GM20431 (cell line): ENCODE data around the gene GCFC2.
"Not testable (repeated sequence)": the region's sequence is repeated elsewhere in the genome, so short reads cannot be mapped to it uniquely, and the experiment has no call there.

Source experiments
- in situ Hi-C: fragments of 300-500 bp; cut with MseI, MboI; formaldehyde crosslinking; loops from one replicate; pipeline ENCODE4 v1.15.0; 2020; ENCODE audit warnings: low sequenced_read_pairs; ENCODE audit not compliant: unreplicated experiment

Gene GCFC2

DNA sequence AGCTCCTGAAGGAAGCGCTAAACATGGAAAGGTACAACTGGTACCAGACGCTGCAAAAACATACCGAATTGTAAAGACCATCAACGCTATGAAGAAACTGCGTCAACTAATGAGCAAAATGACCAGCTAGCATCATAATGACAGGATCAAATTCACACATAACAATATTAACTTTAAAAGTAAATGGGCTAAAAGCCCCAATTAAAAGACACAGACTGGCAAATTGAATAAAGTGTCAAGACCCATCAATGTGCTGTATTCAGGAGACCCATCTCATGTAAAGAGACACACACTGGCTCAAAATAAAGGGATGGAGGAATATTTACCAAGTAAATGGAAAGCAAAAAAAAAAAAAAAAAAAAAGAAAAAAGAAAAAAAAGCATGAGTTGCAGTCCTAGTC is 27.3 kb downstream of the GCFC2 start:
- in situ Hi-C loops = not testable (repeated sequence)

DNA sequence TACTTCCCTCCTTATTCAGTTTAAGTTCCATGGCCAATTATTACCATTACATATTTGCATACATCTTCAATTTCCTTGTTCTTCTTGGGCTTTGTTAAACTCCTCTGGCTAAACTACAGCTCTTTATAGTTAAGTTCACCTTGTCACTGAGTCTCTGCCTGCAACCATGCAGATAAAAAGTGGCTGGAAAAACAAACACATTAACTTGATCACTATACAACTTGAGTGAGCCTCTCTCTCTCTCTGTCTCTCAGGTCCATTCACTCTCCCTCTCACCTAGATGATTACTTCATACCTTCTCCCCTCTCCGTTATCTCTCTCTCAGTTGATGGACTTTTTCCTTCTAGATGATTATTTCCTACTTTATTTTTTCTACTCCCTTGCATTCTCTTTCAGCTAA is 30.3 kb downstream of the GCFC2 start:
- in situ Hi-C loops = no loop called here

DNA sequence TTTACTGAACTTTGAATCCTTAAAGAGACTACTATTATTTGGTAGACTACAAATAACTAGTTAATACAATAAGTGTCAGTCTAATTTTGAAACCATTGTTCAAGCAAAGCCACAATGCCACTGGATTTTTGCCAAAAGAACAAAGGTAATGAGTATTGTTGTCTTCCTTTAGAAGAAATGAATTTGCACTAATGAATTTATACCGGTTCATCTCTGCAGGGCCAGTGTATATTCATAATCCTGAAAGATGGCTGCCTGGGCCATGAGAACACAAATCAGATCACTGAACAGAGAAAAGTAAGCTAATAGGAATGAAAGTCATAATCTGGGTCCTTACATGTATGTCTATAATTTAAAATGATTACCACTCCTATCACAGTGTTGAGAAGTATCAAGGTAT is 31.2 kb downstream of the GCFC2 start:
- in situ Hi-C loops = no loop called here

DNA sequence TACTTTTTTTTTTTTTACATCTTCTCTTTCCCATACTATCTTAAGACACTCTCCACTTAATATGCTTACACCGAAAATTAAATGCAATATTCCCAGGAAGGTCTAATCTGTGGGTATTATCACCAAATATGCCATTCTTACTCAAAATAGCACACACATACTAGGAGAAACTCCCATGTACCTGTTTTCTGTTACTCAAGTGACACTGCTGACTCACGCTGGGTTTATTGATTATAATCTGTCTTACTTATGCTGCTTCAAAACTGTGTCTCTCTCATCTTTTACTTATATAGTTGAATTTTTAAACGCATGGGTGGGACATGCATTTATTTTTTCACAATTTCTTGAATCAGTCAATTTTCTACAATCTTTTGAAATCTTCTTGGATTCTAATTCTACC is 34.3 kb downstream of the GCFC2 start:
- in situ Hi-C loops = no loop called here

DNA sequence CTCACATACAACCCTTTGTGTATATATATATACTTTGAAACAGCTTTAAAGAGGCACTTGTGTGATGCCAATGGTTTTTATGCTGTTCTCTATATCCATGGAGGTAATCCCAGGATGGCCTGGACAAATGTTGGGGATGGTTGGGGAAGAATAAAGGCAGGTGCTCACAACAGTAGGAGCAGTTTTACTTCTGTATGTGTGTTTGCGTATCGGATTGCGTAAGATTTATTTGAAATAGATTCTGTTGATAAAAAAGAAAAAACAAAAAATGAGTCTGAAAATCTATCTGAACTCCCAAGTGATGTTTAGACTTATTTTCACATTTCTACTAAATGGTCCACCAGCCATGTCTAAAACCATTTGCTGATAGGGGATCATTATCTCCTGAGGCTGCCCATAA is 34.8 kb downstream of the GCFC2 start:
- in situ Hi-C loops = no loop called here

DNA sequence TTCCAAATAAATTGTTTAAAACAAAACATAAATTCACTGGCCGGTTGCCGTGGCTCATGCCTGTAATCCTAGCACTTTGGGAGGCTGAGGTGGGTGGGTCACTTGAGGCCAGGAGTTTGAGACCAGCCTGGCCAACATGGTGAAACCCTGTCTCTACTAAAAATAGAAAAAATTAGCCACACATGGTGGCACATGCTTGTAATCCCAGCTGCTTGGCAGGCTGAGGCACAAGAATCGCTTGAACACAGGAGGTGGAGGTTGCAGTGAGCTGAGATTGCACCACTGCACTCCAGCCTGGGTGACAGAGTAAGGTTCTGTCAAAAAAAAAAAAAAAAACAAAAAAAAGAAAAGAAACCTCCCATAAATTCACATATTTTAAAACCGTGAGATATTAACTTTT is 35.3 kb downstream of the GCFC2 start:
- in situ Hi-C loops = not testable (repeated sequence)

DNA sequence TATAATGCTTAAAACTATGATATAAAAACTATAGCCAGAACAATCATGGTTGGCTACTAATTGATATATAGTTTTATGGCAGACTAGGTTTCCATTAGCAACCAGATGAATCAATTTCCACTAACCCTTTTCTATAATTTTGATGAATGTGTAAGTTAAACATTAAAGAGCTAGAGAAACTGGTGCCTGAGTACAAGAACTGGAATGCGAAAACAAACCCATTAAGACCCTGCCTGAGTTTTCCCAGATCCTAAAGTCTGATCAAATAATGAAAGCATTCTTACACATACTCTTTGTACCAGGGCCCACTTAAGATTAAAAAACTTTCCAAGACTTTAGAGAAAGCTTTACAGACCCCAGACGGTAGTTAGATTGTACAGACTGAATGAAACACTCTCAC is 42.8 kb downstream of the GCFC2 start:
- in situ Hi-C loops = no loop called here

DNA sequence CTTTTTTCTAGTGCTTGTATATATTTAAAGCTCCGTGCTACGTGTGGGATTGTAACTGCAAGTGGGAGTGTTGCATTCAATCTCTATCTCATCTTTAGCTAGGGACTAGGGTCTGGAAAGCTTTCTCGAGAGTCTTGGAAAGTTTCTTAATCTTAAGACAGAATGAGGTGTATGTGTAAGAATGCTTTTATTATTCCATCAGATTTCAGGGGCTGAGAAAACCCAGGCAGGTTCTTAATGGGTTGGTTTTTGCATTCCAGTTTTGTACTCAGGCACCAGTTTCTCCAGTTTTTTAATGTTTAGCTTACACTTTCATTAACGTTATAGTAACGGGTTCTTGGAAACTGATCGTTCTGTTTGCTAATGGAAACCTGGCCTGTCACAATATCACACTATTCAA is 43.8 kb downstream of the GCFC2 start:
- in situ Hi-C loops = no loop called here

DNA sequence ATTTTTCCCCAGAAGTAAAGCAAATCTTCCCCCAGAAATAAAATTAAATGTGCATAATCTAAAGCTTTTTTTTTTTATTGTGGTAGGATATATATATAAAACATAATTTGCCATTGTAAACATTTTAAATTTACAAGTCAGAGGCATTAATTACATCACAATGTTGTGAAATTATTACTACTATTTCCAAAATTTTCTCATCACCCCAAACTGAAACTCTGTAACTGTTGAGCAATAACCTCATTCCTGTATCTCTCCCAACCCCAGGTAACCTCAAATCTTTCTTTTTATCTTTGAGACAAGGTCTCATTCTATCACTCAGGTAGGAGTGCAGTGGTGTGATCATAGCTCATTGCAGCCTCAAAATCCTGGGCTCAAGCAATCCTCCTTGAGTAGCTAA is 52.9 kb downstream of the GCFC2 start:
- in situ Hi-C loops = no loop called here

DNA sequence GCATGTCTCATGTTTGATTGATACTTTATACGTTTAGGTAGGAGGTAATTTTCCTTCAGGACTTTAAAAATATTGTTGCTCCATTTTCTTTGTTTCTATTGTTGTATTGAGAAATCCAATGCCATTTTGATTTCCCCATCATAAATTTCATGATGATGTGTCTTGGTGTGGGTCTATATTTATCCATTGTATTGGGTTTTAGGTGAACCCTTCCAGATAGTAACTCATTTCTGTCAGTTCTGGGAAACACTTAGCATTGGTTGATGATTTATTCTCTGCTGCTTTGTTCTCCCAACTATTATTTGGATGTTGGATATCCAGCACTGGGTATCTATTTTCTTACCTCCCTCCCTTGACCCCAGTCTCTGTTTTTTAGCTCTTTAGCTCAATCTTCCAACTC is 54.2 kb downstream of the GCFC2 start:
- in situ Hi-C loops = no loop called here

DNA sequence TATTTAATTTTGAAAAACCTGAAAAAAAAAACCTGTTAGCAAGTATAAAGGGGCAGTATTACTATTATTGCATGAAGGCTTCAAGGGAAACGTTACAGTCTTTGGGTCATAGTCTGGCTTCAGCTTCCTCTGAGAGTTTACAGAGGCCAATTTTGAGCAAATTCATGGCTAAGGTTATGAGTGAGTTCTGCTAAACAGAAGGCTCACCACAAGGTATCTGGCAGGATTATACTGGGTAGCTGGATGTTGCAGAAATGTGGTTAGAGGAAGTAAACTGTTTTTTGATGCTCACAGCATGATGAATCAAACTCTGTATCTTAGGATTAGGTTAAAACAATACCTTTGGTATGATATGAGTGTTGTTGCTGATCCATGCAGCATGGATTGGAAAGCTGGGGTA is 54.9 kb downstream of the GCFC2 start:
- in situ Hi-C loops = no loop called here

DNA sequence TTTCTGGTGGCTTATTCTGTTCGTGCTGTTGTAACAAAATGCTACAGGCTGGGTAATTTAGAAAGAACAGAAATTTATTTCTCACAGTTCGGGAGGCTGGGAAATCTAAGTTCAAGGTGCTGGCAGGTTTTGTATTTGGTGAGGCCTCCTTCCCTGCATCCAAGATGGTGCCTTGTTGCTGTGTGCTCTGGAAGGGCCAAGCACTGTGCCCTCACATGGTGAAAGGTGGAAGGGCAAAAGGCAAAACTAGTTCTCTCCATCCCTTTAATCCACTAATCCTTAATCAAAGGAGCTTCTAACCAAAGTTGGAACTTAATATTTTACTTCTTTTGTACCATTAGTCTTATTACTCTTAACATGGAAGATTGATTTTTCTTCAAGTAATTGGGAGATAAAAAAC is 56.7 kb downstream of the GCFC2 start:
- in situ Hi-C loops = no loop called here

DNA sequence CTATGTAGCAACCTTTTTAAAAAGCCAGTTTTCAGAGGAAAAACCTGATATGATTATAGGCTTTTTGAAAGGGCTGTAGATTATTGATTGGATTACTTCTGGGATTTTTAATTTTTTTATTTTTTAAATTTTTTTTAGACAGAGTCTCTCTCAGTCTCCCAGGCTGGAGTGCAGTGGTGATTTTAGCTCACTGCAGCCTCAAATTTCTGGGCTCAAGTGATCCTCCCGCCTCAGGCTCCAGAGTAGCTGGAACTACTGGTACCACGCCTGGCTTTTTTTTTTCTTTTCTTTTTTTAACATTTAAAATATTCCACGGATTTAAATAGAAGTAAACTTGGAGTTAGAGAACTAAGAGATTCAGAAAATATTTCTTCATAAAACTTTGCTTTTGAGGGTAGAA is 62.9 kb downstream of the GCFC2 start:
- in situ Hi-C loops = no loop called here

DNA sequence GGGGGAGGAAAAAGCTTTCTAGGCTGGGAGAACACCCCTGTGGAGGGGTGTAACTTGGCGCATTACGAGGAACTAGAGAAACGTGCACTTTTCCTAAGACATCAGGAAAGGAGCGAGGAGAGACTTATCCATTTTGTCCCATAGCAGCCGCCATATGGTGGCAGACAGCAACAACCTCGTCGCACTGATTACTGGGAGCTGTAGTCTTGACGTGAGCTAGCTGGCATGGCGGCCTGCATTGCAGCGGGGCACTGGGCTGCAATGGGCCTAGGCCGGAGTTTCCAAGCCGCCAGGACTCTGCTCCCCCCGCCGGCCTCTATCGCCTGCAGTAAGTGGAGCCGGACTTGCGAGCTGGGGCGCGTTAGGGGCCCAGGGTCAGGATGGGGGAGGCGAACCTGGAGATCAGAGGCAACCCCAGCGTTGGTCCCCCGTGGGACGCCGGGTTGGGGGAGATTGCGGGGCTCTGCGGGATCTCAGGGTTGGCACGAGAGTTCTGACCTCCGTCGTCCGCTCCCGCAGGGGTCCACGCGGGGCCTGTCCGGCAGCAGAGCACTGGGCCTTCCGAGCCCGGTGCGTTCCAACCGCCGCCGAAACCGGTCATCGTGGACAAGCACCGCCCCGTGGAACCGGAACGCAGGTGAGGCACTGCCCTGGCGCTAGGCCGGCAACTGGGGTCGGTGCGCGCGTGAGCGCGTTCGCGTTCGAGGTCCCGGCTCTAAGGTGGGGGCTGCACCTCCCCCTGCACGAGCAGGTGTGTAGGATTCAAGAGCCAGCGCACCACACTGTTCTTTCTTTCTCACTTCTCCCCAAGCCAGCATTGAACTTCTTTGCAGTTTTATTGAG is 63.9 kb downstream of the GCFC2 start, which contains the start of gene MRPL19:
MRPL19 (plus strand) TSS at position 201 of the 843 bp plus-strand sequence; CDS start at position 226, 25 bp downstream.
- in situ Hi-C loops = no loop called here

DNA sequence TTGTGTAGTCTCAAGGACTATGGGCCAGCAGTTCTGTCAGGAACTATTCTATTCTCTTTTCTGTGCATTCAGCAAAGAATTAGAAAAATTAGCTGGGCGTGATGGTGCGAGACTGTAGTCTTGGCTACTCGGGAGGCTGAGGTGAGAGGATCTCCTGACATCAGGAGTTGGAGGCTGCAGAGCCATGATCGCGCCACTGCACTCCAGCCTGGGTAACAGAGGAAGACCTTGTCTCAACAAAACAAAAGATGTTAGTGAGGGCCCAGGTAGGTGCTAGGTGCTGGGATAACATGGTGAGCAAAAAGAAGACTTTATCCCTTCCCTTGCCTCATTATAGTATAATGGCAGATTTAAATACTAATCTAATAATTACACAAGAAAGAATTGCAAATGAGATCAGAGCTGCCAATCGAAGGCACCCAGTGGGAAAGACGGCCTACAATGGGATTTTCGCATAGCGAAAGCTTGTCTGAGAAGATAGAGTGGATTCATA is 64.6 kb downstream of the GCFC2 start:
- in situ Hi-C loops = no loop called here

DNA sequence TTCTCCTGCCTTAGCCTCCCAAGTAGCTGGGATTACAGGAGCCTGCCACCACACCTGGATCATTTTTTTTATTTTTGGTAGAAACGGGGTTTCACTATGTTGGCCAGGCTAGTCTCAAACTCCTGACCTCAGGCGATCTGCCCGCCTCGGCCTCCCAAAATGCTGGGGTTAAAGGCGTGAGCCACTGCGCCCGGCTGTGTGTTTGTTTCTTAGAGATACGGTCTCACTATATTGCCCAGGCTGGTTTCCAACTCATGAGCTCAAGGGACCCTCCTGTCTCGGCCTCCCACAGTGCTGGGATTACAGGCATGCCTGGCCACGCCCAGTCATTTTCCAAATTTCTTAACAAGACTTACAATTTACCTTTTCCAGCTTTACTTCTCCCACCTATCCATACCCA is 65.1 kb downstream of the GCFC2 start:
- in situ Hi-C loops = no loop called here

DNA sequence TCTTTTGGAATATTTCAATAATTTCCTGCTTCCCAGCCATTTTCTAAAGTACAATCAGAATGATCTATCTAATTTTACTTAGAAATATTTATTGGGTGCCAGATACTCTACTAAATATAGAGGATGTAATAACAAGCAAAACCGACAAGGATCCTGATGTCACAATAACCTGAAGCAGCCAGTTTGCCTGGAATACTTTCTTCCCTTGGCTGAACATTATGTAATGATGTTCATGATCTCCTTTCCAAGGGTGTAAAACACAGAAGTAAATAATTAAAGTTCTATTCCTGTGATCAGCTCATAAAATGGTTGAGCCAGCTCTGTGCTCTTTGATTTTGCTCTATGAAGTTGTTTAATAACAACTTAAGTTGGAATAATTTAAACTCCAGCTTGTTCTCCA is 66.7 kb downstream of the GCFC2 start:
- in situ Hi-C loops = no loop called here

DNA sequence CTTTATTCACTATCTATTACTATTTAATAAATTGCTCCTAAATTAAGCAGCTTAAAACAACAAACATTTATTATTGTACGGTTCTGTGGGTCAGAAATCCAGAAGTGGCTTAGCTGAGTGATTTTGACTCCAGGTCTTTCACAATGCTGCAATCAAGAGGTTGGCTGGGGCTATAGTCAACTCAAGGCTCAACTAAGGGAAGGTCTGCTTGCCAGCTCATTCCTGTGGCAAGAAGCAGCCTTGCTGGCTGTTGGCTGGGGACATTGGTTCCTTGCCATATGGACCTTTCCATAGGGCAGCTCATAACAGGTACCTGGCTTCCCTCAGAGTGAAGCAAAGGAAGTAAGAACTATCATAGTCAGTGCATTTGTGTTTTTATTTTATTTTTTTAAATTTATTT is 69.1 kb downstream of the GCFC2 start:
- in situ Hi-C loops = no loop called here

DNA sequence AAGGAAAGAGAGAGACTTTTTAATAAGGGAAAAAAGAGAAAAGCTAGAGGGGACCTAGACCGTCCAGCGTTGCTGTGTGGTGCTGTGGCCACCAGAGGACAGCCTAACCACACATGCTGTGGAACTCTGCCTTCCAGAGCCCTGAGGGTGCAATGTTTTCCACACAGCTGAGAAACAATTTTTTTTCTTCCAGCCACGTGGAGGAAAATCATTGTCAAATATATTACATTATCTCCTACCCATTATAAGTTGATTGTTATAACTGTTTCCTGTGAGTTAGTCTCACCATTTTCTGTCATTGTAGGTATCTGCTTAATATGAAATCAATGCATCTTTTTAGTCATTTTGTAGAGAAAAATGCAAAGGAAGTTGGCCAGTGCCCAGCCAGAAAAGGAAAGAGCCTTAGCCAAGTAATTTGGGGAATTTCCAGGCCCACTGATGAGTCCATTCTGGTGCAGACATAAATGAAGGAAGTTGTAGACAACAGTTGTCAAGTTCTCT is 70.0 kb downstream of the GCFC2 start:
- in situ Hi-C loops = no loop called here

DNA sequence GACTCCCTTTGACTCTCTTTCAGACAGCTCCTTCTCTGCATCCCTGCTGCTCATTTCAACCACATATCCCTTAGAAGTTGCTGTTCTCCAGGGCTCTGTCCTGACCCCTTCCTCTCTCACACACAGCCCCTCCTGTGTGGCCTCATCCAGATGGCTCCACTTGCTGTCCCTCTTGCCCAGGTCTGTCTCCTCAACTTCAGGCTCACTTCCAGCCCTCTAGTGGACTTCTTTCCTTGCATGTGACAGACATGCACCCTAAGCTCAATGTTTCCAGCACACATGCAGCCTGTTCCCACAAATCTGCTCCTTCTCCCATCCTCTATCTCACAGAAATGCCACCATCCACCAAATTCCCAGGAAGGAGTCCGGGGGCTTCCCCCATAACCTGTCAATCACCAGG is 73.1 kb downstream of the GCFC2 start:
- in situ Hi-C loops = no loop called here

DNA sequence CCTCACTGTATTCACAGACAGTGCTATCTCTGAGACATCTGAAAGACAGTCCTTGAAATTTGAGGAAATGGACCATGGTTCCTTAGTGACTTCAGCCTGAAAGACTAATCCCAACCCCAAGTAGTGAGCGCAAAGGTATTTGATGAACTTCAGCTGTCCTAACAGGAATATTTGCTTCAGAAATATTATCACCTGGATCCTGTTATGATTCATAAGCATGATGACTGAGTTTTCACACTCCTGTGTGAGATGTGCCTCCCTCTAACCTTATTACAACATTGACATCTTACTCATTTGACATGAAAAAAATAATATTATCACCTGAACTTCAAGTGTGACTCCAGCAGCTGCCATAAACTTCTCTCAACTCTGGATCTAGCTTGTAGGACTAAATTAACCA is 75.8 kb downstream of the GCFC2 start:
- in situ Hi-C loops = no loop called here

DNA sequence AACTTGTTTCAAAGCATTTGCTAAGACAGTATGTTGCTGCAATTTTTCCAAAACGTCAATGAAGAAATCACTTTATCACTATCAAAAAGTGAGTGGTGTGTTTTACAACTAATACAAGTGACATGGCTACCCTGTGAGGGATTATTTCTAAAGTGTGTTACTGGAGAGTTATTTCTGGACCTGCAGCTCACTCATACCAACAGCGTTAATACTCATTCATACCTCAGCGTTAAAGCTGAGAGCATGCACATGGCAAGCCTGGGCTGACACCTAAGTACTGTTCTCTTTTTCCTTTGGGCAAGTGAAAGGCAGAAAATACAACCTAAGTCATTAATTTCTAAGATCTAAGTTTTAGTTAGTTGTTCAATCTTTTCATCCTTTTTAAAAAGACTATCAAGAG is 77.1 kb downstream of the GCFC2 start:
- in situ Hi-C loops = no loop called here
